Aorta (tissue), 5 donors: ENCODE results near the gene DECR2. TPM values are rescaled to one million over a fixed set of nuclear protein-coding genes. Genes with fewer than 3 reads are reported as not detected.
"Not testable (repeated sequence)": the region's sequence is repeated elsewhere in the genome, so short reads cannot be mapped to it uniquely, and the experiment has no call there.

Experiments used
- ATAC-seq: fragments of 200-7000 bp; cut with Tn5 transposase; one replicate; pipeline ENCODE4 v1.9.1; 2022; ENCODE audit warnings: moderate library complexity; ENCODE audit not compliant: low FRiP score
- DNase-seq, 2 donors: peaks; one replicate each; pipeline ENCODE4 v3.0.0-alpha.2; 2020
- H3K27ac ChIP-seq, 2 donors: one replicate each; pipeline ENCODE4 v1.5.1; 2013; ENCODE audit warnings: low read length in 2 of 2, mild to moderate bottlenecking in 2 of 2, moderate library complexity in 2 of 2, control low read depth in 1 of 2, inconsistent platforms in 1 of 2, low read depth in 1 of 2
- H3K27me3 ChIP-seq, 2 donors: one replicate each; pipeline ENCODE4 v1.6.1; 2013; ENCODE audit warnings: control low read depth in 1 of 2, low read length in 1 of 2, mild to moderate bottlenecking in 1 of 2, moderate library complexity in 1 of 2; ENCODE audit not compliant: insufficient read depth in 2 of 2, control insufficient read depth in 1 of 2
- H3K36me3 ChIP-seq, 2 donors: one replicate each; pipeline ENCODE4 v1.6.1; 2013; ENCODE audit warnings: control low read depth in 1 of 2, low read length in 1 of 2, mild to moderate bottlenecking in 1 of 2; ENCODE audit not compliant: insufficient read depth in 2 of 2, control insufficient read depth in 1 of 2
- H3K4me1 ChIP-seq, 2 donors: one replicate each; pipeline ENCODE4 v1.6.1; 2013; ENCODE audit warnings: low read length in 2 of 2, control low read depth in 1 of 2, mild to moderate bottlenecking in 1 of 2, moderate library complexity in 1 of 2; ENCODE audit not compliant: insufficient read depth in 2 of 2, control insufficient read depth in 1 of 2
- H3K4me3 ChIP-seq, 2 donors: one replicate each; pipeline ENCODE4 v1.5.1; 2013; ENCODE audit warnings: low read length in 2 of 2, control low read depth in 1 of 2, mild to moderate bottlenecking in 1 of 2
- H3K9me3 ChIP-seq: one replicate; pipeline ENCODE4 v1.6.1; 2013; ENCODE audit warnings: mild to moderate bottlenecking, low read length; ENCODE audit not compliant: control insufficient read depth
- WGBS, 2 donors: extraction: QIAGEN DNeasy Blood & Tissue Kit; methylation state at CpG; one replicate each; pipeline ENCODE4 v1.1.7; 2013; 5-methylcytosine and 5-hydroxymethylcytosine counted together
- intact Hi-C, 2 donors: fragments of 100-400 bp; cut with DNase I; formaldehyde crosslinking; loops; one replicate each; pipeline versions ENCODE4 v1.14.2 to v1.15.0; 2022
- polyA plus RNA-seq, 2 donors: library from polyadenylated mRNA; stranded (reverse); fragments of 200-250 nt; gene quantifications; one replicate each; pipeline ENCODE4 v1.2.3, GENCODE V29; 2013
- total RNA-seq, 2 donors: library from RNA; stranded (reverse); fragmentation: NEBNext Ultra II Directional; extraction: Animal tissue kit (Norgen Biotek cat#: 25700); gene quantifications; one replicate each; pipeline ENCODE4 v1.2.1, GENCODE V29; 2021
- donor health status: healthy with polysubstance abuse.
- donor health status: Bipolar disorder and iron deficiency.
- donor health status: DM: no; HTN: no; CAD: no.
- donor health status: DM: no; HTN: no; CAD: no.
- donor health status: DM: yes; HTN: yes; CAD: no.

DECR2 gene
- total and polyA plus RNA-seq, 4 donors, result 10.9 to 21.8 (median 16.0) TPM

DNA sequence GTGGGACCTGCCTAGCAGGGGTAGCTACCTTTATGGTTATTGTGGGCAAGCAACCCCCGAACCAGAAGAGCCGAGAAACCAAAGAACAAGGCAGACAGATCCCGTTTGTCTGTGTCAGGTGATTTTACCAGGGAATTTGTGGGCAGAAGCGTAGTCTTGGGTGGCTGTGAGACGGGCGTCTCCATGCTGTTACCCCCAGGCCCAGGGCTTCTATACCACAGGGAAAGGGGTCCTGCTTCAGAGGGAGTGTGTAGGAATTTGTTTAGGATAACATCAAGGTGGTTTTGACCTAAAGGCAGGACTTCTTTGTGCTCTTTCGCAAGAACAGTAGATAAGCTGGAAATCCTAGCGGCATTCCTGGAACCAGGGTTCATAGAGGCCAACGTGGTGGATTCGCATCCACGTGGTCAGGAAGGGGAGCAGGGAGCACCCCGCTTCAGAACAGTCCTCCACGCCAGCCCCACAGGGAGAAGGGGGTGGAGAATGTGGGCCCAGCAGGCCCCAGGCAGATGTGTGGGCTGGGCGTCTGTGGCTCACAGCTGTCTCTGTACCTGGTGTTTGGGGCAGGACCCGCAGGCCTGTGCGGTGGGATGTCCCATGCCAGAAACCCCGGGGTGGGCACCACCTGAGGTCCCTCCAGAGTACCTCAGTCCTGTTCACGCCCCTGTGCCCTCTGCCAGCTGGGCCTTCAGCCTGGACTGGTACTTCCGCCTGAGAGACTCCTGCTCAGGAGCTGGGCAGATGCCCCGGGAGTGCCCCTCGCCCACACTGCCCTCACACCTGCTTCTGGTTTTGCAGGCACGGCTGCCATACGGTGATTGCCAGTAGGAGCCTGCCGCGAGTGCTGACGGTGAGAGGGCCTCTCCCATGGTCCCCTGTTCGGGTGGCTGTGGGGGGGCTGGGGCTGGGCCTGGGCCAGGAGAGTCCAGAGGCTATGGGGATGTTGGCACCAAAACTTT is 4.1 kb downstream of the DECR2 start:
- intact Hi-C loops, result no loop called here
- ATAC-seq, result no peak
- no peaks in the 10 kb centered on the region for H3K4me1 ChIP-seq
- no peaks in the 10 kb centered on the region for H3K36me3 ChIP-seq
- H3K9me3 ChIP-seq, result no peaks in the 10 kb centered on the region
- DNase-seq, result no peak
- no peak overlapping the region for H3K27ac ChIP-seq
- no peak overlapping the region for H3K4me3 ChIP-seq
- WGBS, 2 donors, result 90 to 91% methylated on average over 25 to 27 of the region's 27 CpGs
- H3K27me3 ChIP-seq, result no peaks in the 10 kb centered on the region

GRCh38 chr16:407253-407652 is 5.6 kb downstream of the DECR2 start:
- Histone ChIP-seq H3K27me3 (no peaks in the 10 kb centered on the region), H3K4me1 (no peaks in the 10 kb centered on the region), H3K9me3 (no peaks in the 10 kb centered on the region), H3K4me3 (no peak overlapping the region), H3K36me3 (no peaks in the 10 kb centered on the region), H3K27ac (no peak overlapping the region)
- ATAC-seq (no peak), DNase-seq (no peak)
- intact Hi-C loops, result no loop called here
- WGBS, 2 donors, result 85 to 87% methylated on average over 16 of the region's 16 CpGs

DNA sequence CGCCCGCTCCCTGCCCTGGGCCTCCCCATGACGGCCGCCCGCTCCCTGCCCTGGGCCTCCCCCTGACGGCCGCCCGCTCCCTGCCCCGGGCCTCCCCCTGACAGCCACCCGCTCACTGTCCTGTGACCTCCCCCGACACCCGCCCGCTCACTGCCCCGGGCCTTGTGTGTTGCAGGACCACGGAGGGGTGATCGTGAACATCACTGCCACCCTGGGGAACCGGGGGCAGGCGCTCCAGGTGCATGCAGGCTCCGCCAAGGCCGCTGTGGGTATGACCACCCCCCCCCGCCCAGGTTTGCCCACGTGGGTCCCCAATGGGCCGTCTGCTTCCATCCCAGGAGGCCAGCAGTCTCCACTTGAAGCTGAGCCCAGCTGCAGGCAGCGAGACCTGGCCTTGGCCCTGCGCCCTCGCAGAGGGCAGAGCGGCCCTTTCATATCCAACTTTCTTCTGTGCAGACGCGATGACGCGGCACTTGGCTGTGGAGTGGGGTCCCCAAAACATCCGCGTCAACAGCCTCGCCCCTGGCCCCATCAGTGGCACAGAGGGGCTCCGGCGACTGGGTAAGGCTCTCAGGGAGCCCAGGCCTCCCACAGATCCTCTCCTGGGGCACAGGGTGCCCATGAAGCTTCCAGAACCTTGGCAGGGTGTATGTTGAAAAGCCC is 9.0 kb downstream of the DECR2 start:
- H3K4me3 ChIP-seq, result no peak overlapping the region
- DNase-seq (no peak), ATAC-seq (peak; percentile 6)
- H3K27me3 ChIP-seq, result no peaks in the 10 kb centered on the region
- H3K27ac ChIP-seq, result no peak overlapping the region
- intact Hi-C loops, result no loop called here
- no peaks in the 10 kb centered on the region for H3K36me3 ChIP-seq
- 93 to 94% methylated on average over 30 to 36 of the region's 36 CpGs for WGBS, 2 donors
- H3K4me1 ChIP-seq, result no peaks in the 10 kb centered on the region
- H3K9me3 ChIP-seq, result no peaks in the 10 kb centered on the region

DNA sequence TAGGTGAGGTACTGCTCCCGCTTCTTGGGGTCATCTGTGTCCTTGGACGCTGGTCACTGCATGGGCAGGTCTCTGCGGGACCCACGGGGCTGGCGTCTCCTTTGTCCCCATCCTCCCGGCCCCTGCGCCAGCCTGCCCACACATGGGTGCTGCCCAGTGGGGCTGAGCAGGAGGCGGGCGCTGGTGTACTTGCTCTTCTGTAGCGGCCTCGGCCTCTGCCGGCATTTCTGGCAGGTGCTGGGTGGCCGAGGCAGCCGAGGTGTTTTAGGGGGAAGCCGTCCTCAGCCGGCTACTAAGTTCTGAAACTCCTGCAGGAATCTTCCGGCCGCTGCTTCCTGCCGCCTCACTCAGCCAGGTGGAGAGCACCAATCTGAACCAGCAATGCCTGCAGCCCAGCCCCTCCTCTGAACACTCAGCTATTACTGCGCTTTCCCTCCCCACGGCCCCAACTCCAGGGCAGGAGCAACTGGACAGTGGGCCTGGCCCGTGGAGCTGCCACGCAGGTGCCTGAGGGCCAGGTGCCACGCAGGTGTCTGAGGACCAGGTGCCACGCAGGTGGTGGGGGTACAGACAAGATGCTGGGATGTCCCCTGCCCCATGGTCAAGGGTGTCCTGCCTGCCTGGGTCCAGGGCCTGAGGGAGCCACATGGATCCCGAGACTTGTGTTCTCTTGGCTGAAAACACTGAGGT is 10.0 kb downstream of the DECR2 start:
- no peaks in the 10 kb centered on the region for H3K27me3 ChIP-seq
- ATAC-seq (peak; percentile 44), DNase-seq (no peak)
- no peaks in the 10 kb centered on the region for H3K36me3 ChIP-seq
- no peaks in the 10 kb centered on the region for H3K4me1 ChIP-seq
- WGBS, 2 donors, result 92 to 96% methylated on average over 26 of the region's 26 CpGs
- no peak overlapping the region for H3K27ac ChIP-seq
- no peaks in the 10 kb centered on the region for H3K9me3 ChIP-seq
- intact Hi-C loops, result no loop called here
- no peak overlapping the region for H3K4me3 ChIP-seq

GRCh38 chr16:414395-415169 is 12.9 kb downstream of the DECR2 start:
- no peak for DNase-seq
- Histone ChIP-seq H3K4me1 (no peaks in the 10 kb centered on the region), H3K36me3 (no peaks in the 10 kb centered on the region), H3K27ac (no peak overlapping the region), H3K9me3 (no peaks in the 10 kb centered on the region), H3K27me3 (no peaks in the 10 kb centered on the region), H3K4me3 (no peak overlapping the region)
- intact Hi-C loops, result no loop called here
- 86 to 87% methylated on average over 21 of the region's 21 CpGs for WGBS, 2 donors
- no peak for ATAC-seq

DNA sequence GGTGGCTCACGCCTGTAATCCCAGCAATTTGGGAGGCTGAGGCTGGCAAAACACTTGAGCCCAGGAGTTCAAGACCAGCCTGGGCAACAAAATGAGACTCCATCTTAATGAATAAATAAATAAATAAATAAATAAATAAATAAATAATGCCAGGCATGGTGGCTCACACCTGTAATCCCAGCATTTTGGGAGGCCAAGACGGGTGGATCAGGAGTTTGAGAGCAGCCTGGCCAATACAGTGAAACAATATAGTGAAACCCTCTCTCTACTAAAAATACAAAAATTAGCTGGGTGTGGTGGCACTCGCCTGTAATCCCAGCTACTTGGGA is 13.4 kb downstream of the DECR2 start:
- H3K9me3 ChIP-seq, H3K27ac ChIP-seq, DNase-seq, intact Hi-C loops, H3K4me3 ChIP-seq, H3K36me3 ChIP-seq, ATAC-seq, H3K4me1 ChIP-seq, H3K27me3 ChIP-seq: not testable (repeated sequence)
- 97% methylated on average over 3 of the region's 3 CpGs for WGBS, 2 donors

GRCh38 chr16:422179-422578 is 20.5 kb downstream of the DECR2 start:
- WGBS, 2 donors, result 95 to 97% methylated on average over 13 of the region's 13 CpGs
- H3K4me3 ChIP-seq, H3K4me1 ChIP-seq, H3K9me3 ChIP-seq, ATAC-seq, DNase-seq, H3K27ac ChIP-seq, H3K36me3 ChIP-seq, intact Hi-C loops, H3K27me3 ChIP-seq: not testable (repeated sequence)

DNA sequence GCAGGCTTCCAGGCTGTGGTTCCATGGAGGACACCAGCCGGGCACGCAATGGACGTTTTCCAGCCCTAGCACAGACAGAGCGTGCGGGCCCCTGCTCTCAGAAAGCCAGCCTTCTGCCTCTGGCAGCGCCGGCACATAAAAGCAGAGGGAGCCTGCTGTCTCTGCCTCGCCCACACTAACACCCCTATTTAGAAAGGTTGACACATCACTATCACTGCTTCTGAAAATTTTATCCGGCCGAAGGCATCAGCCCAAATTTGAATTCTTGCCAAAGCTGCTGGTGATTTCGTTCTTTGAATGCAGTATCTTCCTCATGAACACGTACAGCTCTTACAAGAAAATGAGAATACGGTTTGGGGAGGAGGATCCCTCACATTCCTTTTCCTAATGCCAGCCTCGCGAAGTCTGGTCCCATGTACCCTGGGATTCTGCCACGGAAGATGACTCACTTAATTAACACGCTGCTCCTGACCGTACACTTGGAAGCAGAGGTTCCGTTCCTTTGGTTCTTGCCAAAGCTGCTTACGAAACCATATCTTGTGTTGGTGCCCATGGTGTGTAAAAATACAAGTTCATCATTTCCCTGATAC is 22.4 kb downstream of the DECR2 start:
- intact Hi-C loops, result no loop called here
- H3K27me3 ChIP-seq, result no peaks in the 10 kb centered on the region
- ATAC-seq (peak; percentile 87), DNase-seq (peak in 1 of 2 donors; percentile 74)
- H3K27ac ChIP-seq, result peak overlapping the region; percentile 62 to 80
- H3K36me3 ChIP-seq, result no peaks in the 10 kb centered on the region
- H3K9me3 ChIP-seq, result no peaks in the 10 kb centered on the region
- H3K4me1 ChIP-seq, result no peaks in the 10 kb centered on the region
- peak overlapping the region; percentile 8 to 30 for H3K4me3 ChIP-seq
- WGBS, 2 donors, result 7 to 9% methylated on average over 20 of the region's 20 CpGs
